Measurements from ENCODE around the gene TUFT1. TPM values are rescaled to one million over a fixed set of nuclear protein-coding genes. Genes with fewer than 3 reads are reported as not detected.

The TUFT1 gene
- total RNA-seq, 1 experiment from 2014 or later = 34.9 TPM

DNA sequence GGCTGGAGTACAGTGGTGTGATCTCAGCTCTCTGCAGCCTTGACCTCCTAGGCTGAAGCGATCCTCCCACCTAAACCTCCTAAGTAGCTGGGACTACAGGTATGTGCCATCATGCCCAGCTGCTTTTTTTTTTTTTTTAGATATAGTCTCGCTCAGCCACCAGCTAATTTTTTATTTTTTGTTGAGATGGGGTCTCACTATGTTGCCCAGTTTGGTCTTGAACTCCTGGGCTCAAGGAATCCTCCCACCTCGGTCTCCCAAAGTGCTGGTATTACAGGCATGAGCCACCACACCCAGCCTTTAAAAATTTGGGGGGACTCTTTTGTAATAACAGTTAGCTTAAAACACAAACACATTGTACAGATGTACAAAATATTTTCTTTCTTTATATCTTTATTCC is 70.0 kb downstream of the TUFT1 start:
- Mint-ChIP-seq H3K9me3 (ENCODE audit: unreplicated experiment) (no peaks in the 10 kb centered on the region), H3K36me3 (ENCODE audit: insufficient read depth, unreplicated experiment) (peaks cover 18% of the 10 kb centered on the region), H3K27ac (ENCODE audit: unreplicated experiment) (no peak overlapping the region), H3K27me3 (ENCODE audit: insufficient read depth, unreplicated experiment) (no peaks in the 10 kb centered on the region), H3K4me1 (ENCODE audit: low read depth, unreplicated experiment) (peaks cover 41% of the 10 kb centered on the region), H3K4me3 (ENCODE audit: unreplicated experiment) (no peak overlapping the region)
- ChIA-PET POLR2A (no interaction called here), CTCF (no interaction called here)
- Histone ChIP-seq H3K36me3 (ENCODE audit: control insufficient read depth, insufficient read depth, low read length) (no peaks in the 10 kb centered on the region), H3K27me3 (replicated peaks; ENCODE audit: control insufficient read depth, insufficient read depth, low read length) (no peaks in the 10 kb centered on the region), H3K4me3 (ENCODE audit: low read depth, low read length) (no peak overlapping the region), H3K4me1 (peaks cover 23% of the 10 kb centered on the region), H3K9me3 (no peaks in the 10 kb centered on the region)
- TF ChIP-seq, protein P1, sequence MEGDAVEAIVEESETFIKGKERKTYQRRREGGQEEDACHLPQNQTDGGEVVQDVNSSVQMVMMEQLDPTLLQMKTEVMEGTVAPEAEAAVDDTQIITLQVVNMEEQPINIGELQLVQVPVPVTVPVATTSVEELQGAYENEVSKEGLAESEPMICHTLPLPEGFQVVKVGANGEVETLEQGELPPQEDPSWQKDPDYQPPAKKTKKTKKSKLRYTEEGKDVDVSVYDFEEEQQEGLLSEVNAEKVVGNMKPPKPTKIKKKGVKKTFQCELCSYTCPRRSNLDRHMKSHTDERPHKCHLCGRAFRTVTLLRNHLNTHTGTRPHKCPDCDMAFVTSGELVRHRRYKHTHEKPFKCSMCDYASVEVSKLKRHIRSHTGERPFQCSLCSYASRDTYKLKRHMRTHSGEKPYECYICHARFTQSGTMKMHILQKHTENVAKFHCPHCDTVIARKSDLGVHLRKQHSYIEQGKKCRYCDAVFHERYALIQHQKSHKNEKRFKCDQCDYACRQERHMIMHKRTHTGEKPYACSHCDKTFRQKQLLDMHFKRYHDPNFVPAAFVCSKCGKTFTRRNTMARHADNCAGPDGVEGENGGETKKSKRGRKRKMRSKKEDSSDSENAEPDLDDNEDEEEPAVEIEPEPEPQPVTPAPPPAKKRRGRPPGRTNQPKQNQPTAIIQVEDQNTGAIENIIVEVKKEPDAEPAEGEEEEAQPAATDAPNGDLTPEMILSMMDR (IDR thresholded peaks at IDR 0.05; ENCODE audit: insufficient read depth in 1 of 2, low read depth in 1 of 2, low read length in 1 of 2, severe bottlenecking in 1 of 2, unreplicated experiment in 1 of 2) = no peak
- BruUV-seq (replicated peaks) = no TSS peak
- intact Hi-C loops (cut with micrococcal nuclease; ENCODE audit: unreplicated experiment) = loop anchor here (2.0 to 5.0 kb wide), 2 partner anchors 71 to 413 kb away; partner anchors contain the start of gene PIP5K1A
- DNase-seq = no peak

DNA sequence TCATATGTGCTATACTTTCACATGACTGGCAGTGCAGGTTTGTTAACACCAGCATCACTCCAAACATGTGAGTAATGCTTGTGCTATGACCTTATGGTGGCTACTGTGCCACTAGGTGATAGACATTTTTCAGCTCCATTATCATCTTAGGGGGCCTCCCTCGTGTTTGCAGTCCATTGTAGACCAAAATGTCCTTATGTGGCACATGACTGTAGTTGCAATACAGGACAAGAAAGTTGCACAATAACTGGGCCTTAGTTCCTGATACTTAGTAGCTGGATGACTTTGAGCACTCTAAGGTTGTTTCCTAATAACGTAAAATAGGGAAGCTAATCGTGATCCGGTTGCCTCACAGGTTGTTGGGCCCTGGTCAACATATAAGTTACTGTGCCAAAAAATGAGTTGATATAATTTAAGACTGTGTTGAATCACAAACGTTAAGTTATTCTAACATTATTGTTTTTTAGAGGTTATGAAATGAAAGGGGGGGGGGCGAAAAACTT is 71.2 kb downstream of the TUFT1 start:
- POLR2A ChIA-PET = interaction anchor here (0.6 to 1.9 kb wide), 6 partner anchors 9 to 100 kb away, joined by 3 to 7 read pairs (median 6); partner anchors contain the start of genes CGN and TUFT1

DNA sequence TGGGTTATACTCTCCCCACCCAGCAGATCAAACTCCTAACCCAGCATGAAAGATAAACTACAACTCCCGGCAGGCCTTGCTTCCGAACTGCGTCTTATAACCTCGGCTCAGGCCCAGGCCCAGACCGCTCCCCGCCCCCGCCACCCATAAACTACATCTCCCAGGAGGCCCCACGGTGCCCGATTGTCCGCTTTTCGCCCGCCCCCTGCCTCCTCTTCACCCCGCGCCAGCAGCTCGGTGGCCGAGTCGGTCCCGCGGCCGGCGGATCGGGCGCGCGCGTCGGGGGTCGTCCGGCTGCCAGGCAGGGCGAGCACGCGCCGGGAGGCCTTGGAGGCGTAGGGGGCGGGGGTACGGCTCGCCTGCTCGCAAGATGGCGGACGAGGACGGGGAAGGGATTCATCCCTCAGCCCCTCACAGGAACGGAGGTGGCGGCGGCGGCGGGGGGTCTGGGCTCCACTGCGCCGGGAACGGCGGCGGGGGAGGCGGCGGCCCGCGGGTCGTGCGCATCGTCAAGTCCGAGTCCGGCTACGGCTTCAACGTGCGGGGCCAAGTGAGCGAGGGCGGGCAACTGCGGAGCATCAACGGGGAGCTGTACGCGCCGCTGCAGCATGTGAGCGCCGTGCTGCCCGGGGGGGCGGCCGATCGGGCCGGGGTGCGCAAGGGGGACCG is 71.9 kb downstream of the TUFT1 start, which contains the start of gene SNX27:
TSS of gene SNX27 (plus strand) at position 219 of the 669 bp plus-strand sequence. CDS start at position 371, 152 bp downstream.
- Mint-ChIP-seq H3K4me3 (ENCODE audit: unreplicated experiment) (peak within 1 kb of the TSS; percentile 98), H3K27me3 (ENCODE audit: insufficient read depth, unreplicated experiment) (no peaks in the 10 kb centered on the region), H3K27ac (ENCODE audit: unreplicated experiment) (peak within 1 kb of the TSS; percentile 96), H3K4me1 (ENCODE audit: low read depth, unreplicated experiment) (peaks cover 45% of the 10 kb centered on the region), H3K9me3 (ENCODE audit: unreplicated experiment) (no peaks in the 10 kb centered on the region), H3K36me3 (ENCODE audit: insufficient read depth, unreplicated experiment) (peaks cover 19% of the 10 kb centered on the region)
- ChIA-PET CTCF (interaction anchor here (0.5 to 1.0 kb wide), 8 partner anchors 13 to 59 kb away, joined by 3 to 8 read pairs (median 3); no protein-coding TSS in a partner anchor), POLR2A (interaction anchor here (0.6 to 1.9 kb wide), 6 partner anchors 8 to 101 kb away, joined by 3 to 7 read pairs (median 6); partner anchors contain the start of genes CGN and TUFT1)
- Histone ChIP-seq H3K4me1 (peaks cover 25% of the 10 kb centered on the region), H3K4me3 (ENCODE audit: low read depth, low read length) (peak within 1 kb of the TSS; percentile 98), H3K27me3 (replicated peaks; ENCODE audit: control insufficient read depth, insufficient read depth, low read length) (no peaks in the 10 kb centered on the region), H3K9me3 (no peaks in the 10 kb centered on the region), H3K36me3 (ENCODE audit: control insufficient read depth, insufficient read depth, low read length) (no peaks in the 10 kb centered on the region)
- peak; percentile 92 to 95 for DNase-seq
- TF ChIP-seq, protein P1 (IDR thresholded peaks at IDR 0.05; ENCODE audit: insufficient read depth in 1 of 2, low read depth in 1 of 2, low read length in 1 of 2, severe bottlenecking in 1 of 2, unreplicated experiment in 1 of 2) = no peak
- intact Hi-C loops (cut with micrococcal nuclease; ENCODE audit: unreplicated experiment) = loop anchor here (1.0 to 5.0 kb wide), 3 partner anchors 18 to 415 kb away; partner anchors contain the start of gene PIP5K1A
- no TSS peak for BruUV-seq (replicated peaks)

More for the DNA sequence above, 71.2 kb downstream of the TUFT1 start:
- peaks cover 50% of the 10 kb centered on the region for H3K4me1 Mint-ChIP-seq (ENCODE audit: low read depth, unreplicated experiment)
- H3K9me3 Mint-ChIP-seq (ENCODE audit: unreplicated experiment) = no peaks in the 10 kb centered on the region
- intact Hi-C loops (cut with micrococcal nuclease; ENCODE audit: unreplicated experiment) = loop anchor here (1.0 to 5.0 kb wide), 3 partner anchors 17 to 414 kb away; partner anchors contain the start of gene PIP5K1A
- TF ChIP-seq, protein P1 (IDR thresholded peaks at IDR 0.05; ENCODE audit: insufficient read depth in 1 of 2, low read depth in 1 of 2, low read length in 1 of 2, severe bottlenecking in 1 of 2, unreplicated experiment in 1 of 2) = no peak
- peak overlapping the region; percentile 96 for H3K27ac Mint-ChIP-seq (ENCODE audit: unreplicated experiment)
- H3K36me3 ChIP-seq (ENCODE audit: control insufficient read depth, insufficient read depth, low read length) = no peaks in the 10 kb centered on the region
- CTCF ChIA-PET = interaction anchor here (0.8 to 1.0 kb wide), 3 partner anchors 14 to 26 kb away, joined by 3 read pairs; no protein-coding TSS in a partner anchor
- no peaks in the 10 kb centered on the region for H3K27me3 Mint-ChIP-seq (ENCODE audit: insufficient read depth, unreplicated experiment)
- peaks cover 31% of the 10 kb centered on the region for H3K4me1 ChIP-seq
- no peaks in the 10 kb centered on the region for H3K9me3 ChIP-seq
- peak; percentile 87 to 89 for DNase-seq
- peak overlapping the region; percentile 98 for H3K4me3 ChIP-seq (ENCODE audit: low read depth, low read length)
- no peaks in the 10 kb centered on the region for H3K27me3 ChIP-seq (replicated peaks; ENCODE audit: control insufficient read depth, insufficient read depth, low read length)
- BruUV-seq (replicated peaks) = TSS peak; percentile 74
- peak overlapping the region; percentile 98 for H3K4me3 Mint-ChIP-seq (ENCODE audit: unreplicated experiment)
- peaks cover 22% of the 10 kb centered on the region for H3K36me3 Mint-ChIP-seq (ENCODE audit: insufficient read depth, unreplicated experiment)

Measured in Caco-2 (cell line).